NCI-H226 (cell line): ENCODE measurements around the gene ORC3.
"Not testable (repeated sequence)": the region's sequence is repeated elsewhere in the genome, so short reads cannot be mapped to it uniquely, and the experiment has no call there.

Source experiments
- DNase-seq: peaks from one replicate; pipeline ENCODE4 v3.0.0-alpha.2; 2015

Gene ORC3

GRCh38 chr6:87663434-87663833 is 73.5 kb downstream of the ORC3 start:
- no peak for DNase-seq

GRCh38 chr6:87664921-87665485 is 75.1 kb downstream of the ORC3 start:
- DNase-seq: no peak

GRCh38 chr6:87667032-87667431 is 77.1 kb downstream of the ORC3 start:
- no peak for DNase-seq

- no peak for DNase-seq
Measured at GRCh38 chr6:87668013-87668412, 78.1 kb downstream of the ORC3 start.

- DNase-seq: no peak
Measured at GRCh38 chr6:87669051-87669450, 79.1 kb downstream of the ORC3 start.

- DNase-seq: no peak
Measured at GRCh38 chr6:87670707-87671106, 80.8 kb downstream of the ORC3 start.

GRCh38 chr6:87671555-87672029 is 81.7 kb downstream of the ORC3 start:
- DNase-seq: peak; percentile 6

- DNase-seq: no peak
Measured at GRCh38 chr6:87672641-87673040, 82.7 kb downstream of the ORC3 start.

- DNase-seq: no peak
Measured at GRCh38 chr6:87673237-87673636, 83.3 kb downstream of the ORC3 start.

GRCh38 chr6:87674290-87674689 is 84.4 kb downstream of the ORC3 start:
- DNase-seq: no peak

GRCh38 chr6:87675004-87675681 is 85.2 kb downstream of the ORC3 start:
- no peak for DNase-seq

- DNase-seq: no peak
Measured at GRCh38 chr6:87682310-87682709, 92.4 kb downstream of the ORC3 start.

- no peak for DNase-seq
Measured at GRCh38 chr6:87683890-87684289, 94.0 kb downstream of the ORC3 start.

GRCh38 chr6:87684895-87685654 is 95.1 kb downstream of the ORC3 start:
- no peak for DNase-seq

GRCh38 chr6:87686636-87687205 is 96.8 kb downstream of the ORC3 start:
- not testable (repeated sequence) for DNase-seq

- no peak for DNase-seq
Measured at GRCh38 chr6:87687296-87687695, 97.4 kb downstream of the ORC3 start.

GRCh38 chr6:87687893-87688292 is 98.0 kb downstream of the ORC3 start:
- not testable (repeated sequence) for DNase-seq

- DNase-seq: no peak
Measured at GRCh38 chr6:87690441-87690840, 100.5 kb downstream of the ORC3 start.

- DNase-seq: no peak
Measured at GRCh38 chr6:87692086-87692485, 102.2 kb downstream of the ORC3 start.

- DNase-seq: not testable (repeated sequence)
Measured at GRCh38 chr6:87696817-87697216, 106.9 kb downstream of the ORC3 start.

- DNase-seq: peak; percentile 48
Measured at GRCh38 chr6:87697581-87698546, 107.9 kb downstream of the ORC3 start.

- no peak for DNase-seq
Measured at GRCh38 chr6:87698547-87699006, 108.6 kb downstream of the ORC3 start.
